DOHH2 (cell line): Measurements from ENCODE around the gene HSD3B1.

ENCODE experiments used
- H3F3A ChIP-seq: fragments of 200-600 bp; sonication (generic), shearing (Covaris generic); 2 replicates; pipeline ENCODE4 v1.6.0; 2016; ENCODE audit warnings: antibody characterized with exemption, mild to moderate bottlenecking; ENCODE audit not compliant: control insufficient read depth, insufficient read depth
- H3K27ac ChIP-seq: fragments of 200-600 bp; sonication (generic); 2 replicates; pipeline ENCODE4 v1.5.1; 2014; ENCODE audit warnings: low read depth, mild to moderate bottlenecking, low read length, moderate library complexity
- H3K27me3 ChIP-seq: fragments of 200-600 bp; sonication (generic); 2 replicates; pipeline ENCODE4 v1.6.1; 2014; ENCODE audit warnings: mild to moderate bottlenecking, low read length, mixed read lengths; ENCODE audit not compliant: control insufficient read depth
- H3K36me3 ChIP-seq: fragments of 200-600 bp; sonication (generic); 2 replicates; pipeline ENCODE4 v1.6.1; 2014; ENCODE audit warnings: mild to moderate bottlenecking, low read length, moderate library complexity, mixed read lengths; ENCODE audit not compliant: control insufficient read depth
- H3K4me1 ChIP-seq: fragments of 200-600 bp; sonication (generic); 2 replicates; pipeline ENCODE4 v1.6.1; 2014; ENCODE audit warnings: mild to moderate bottlenecking, low read length, mixed read lengths; ENCODE audit not compliant: control insufficient read depth
- H3K4me2 ChIP-seq: fragments of 200-600 bp; sonication (generic); 2 replicates; pipeline ENCODE4 v1.6.0; 2014; ENCODE audit warnings: mild to moderate bottlenecking, low read length, moderate library complexity
- H3K4me3 ChIP-seq: fragments of 200-600 bp; sonication (generic); 2 replicates; pipeline ENCODE4 v1.5.1; 2014; ENCODE audit warnings: mild to moderate bottlenecking, low read length, mixed read lengths
- H3K79me2 ChIP-seq: fragments of 200-600 bp; sonication (generic); 2 replicates; pipeline ENCODE4 v1.6.1; 2014; ENCODE audit warnings: mild to moderate bottlenecking, low read length, mixed read lengths; ENCODE audit not compliant: control insufficient read depth
- H3K9me2 ChIP-seq: fragments of 200-600 bp; sonication (generic); replicated peaks from 2 replicates; pipeline ENCODE4 v1.6.1; 2014; ENCODE audit warnings: mild to moderate bottlenecking, low read length, mixed read lengths; ENCODE audit not compliant: control insufficient read depth
- H3K9me3 ChIP-seq: fragments of 200-600 bp; sonication (generic); 2 replicates; pipeline ENCODE4 v1.6.1; 2014; ENCODE audit warnings: antibody characterized with exemption, low read length, mixed read lengths; ENCODE audit not compliant: control insufficient read depth, insufficient read depth
- H4K20me1 ChIP-seq: fragments of 200-600 bp; sonication (generic); 2 replicates; pipeline ENCODE4 v1.6.0; 2014; ENCODE audit warnings: low read depth, mild to moderate bottlenecking, antibody characterized with exemption, low read length, moderate library complexity; ENCODE audit not compliant: control insufficient read depth, insufficient read depth
- CTCF ChIP-seq: fragments of 200-600 bp; sonication (generic); IDR thresholded peaks from one replicate; pipeline ENCODE4 v1.5.1; 2014; ENCODE audit warnings: antibody characterized with exemption, mild to moderate bottlenecking, low read depth, low read length; ENCODE audit not compliant: poor library complexity, severe bottlenecking
- EZH2phosphoT487 ChIP-seq: fragments of 200-600 bp; sonication (generic); IDR thresholded peaks from 2 replicates; pipeline ENCODE4 v1.6.1; 2017; ENCODE audit warnings: borderline replicate concordance, mild to moderate bottlenecking, antibody characterized with exemption, low read length, moderate library complexity, mixed read lengths

Gene HSD3B1

GRCh38 chr1:119547306-119547705, 40.3 kb downstream of the HSD3B1 start:
- H4K20me1 ChIP-seq, result no peaks in the 10 kb centered on the region
- H3K4me1 ChIP-seq, result no peaks in the 10 kb centered on the region
- no peaks in the 10 kb centered on the region for H3K79me2 ChIP-seq
- H3F3A ChIP-seq, result no peaks in the 10 kb centered on the region
- no peaks in the 10 kb centered on the region for H3K9me3 ChIP-seq
- no peak overlapping the region for H3K4me2 ChIP-seq
- H3K9me2 ChIP-seq, result no peaks in the 10 kb centered on the region
- TF ChIP-seq CTCF (no peak), EZH2phosphoT487 (no peak)
- H3K4me3 ChIP-seq, result no peak overlapping the region
- no peaks in the 10 kb centered on the region; the same call in 1 of the 2 replicates for H3K27me3 ChIP-seq
- H3K27ac ChIP-seq, result no peak overlapping the region
- no peaks in the 10 kb centered on the region for H3K36me3 ChIP-seq

- no peaks in the 10 kb centered on the region for H4K20me1 ChIP-seq
- H3K27ac ChIP-seq, result no peak overlapping the region
- H3K36me3 ChIP-seq, result no peaks in the 10 kb centered on the region
- H3K4me3 ChIP-seq, result no peak overlapping the region
- H3K9me2 ChIP-seq, result no peaks in the 10 kb centered on the region
- H3K9me3 ChIP-seq, result no peaks in the 10 kb centered on the region
- H3K4me2 ChIP-seq, result no peak overlapping the region
- H3K4me1 ChIP-seq, result no peaks in the 10 kb centered on the region
- H3K27me3 ChIP-seq, result no peaks in the 10 kb centered on the region; the same call in 1 of the 2 replicates
- TF ChIP-seq CTCF, result no peak
- H3F3A ChIP-seq, result no peaks in the 10 kb centered on the region
- no peaks in the 10 kb centered on the region for H3K79me2 ChIP-seq
Observed at GRCh38 chr1:119547805-119548204, 40.8 kb downstream of the HSD3B1 start.

- Histone ChIP-seq H3K79me2 (no peaks in the 10 kb centered on the region), H3K4me3 (no peak overlapping the region), H3K36me3 (no peaks in the 10 kb centered on the region), H3K9me3 (no peaks in the 10 kb centered on the region), H3K4me2 (no peak overlapping the region), H3K4me1 (no peaks in the 10 kb centered on the region), H3K27ac (no peak overlapping the region), H4K20me1 (no peaks in the 10 kb centered on the region), H3K27me3 (no peaks in the 10 kb centered on the region; the same call in 1 of the 2 replicates), H3F3A (no peaks in the 10 kb centered on the region), H3K9me2 (no peaks in the 10 kb centered on the region)
- TF ChIP-seq EZH2phosphoT487, result no peak
- peak; percentile 64 for TF ChIP-seq CTCF
Observed at GRCh38 chr1:119549719-119550132, 42.7 kb downstream of the HSD3B1 start.

- no peaks in the 10 kb centered on the region for H3F3A ChIP-seq
- no peaks in the 10 kb centered on the region for H4K20me1 ChIP-seq
- H3K4me1 ChIP-seq, result no peaks in the 10 kb centered on the region
- no peak overlapping the region for H3K4me2 ChIP-seq
- no peak for TF ChIP-seq EZH2phosphoT487
- no peak for TF ChIP-seq CTCF
- H3K9me2 ChIP-seq, result no peaks in the 10 kb centered on the region
- no peaks in the 10 kb centered on the region for H3K9me3 ChIP-seq
- H3K27me3 ChIP-seq, result no peaks in the 10 kb centered on the region; the same call in 1 of the 2 replicates
- no peaks in the 10 kb centered on the region for H3K79me2 ChIP-seq
- no peak overlapping the region for H3K4me3 ChIP-seq
- no peaks in the 10 kb centered on the region for H3K36me3 ChIP-seq
- no peak overlapping the region for H3K27ac ChIP-seq
Observed at GRCh38 chr1:119550381-119550780, 43.4 kb downstream of the HSD3B1 start.
